ENCODE data around the gene INSC. TPM values are rescaled to one million over a fixed set of nuclear protein-coding genes. Genes with fewer than 3 reads are reported as not detected.

INSC gene
- total and polyA plus RNA-seq, 12 donors, result 0.11 to 1.4 (median 0.61) TPM; not detected in 4

GRCh38 chr11:15143855-15144254, 29.1 kb downstream of the INSC start:
- DNase-seq, result no peak
- intact Hi-C loops (cut with DNase I), result no loop called here
- H3K9me3 ChIP-seq (replicated peaks in 1 of 3), result no peaks in the 10 kb centered on the region
- TF ChIP-seq POLR2A (IDR thresholded peaks at IDR 0.05) (no peak), CTCF (IDR thresholded peaks at IDR 0.05) (no peak)
- H3K27me3 ChIP-seq, result no peaks in the 10 kb centered on the region
- H3K4me3 ChIP-seq, result no peak overlapping the region
- no peaks in the 10 kb centered on the region for H3K4me1 ChIP-seq (replicated peaks in 1 of 2)
- no peak overlapping the region for H3K27ac ChIP-seq
- H3K36me3 ChIP-seq (replicated peaks in 1 of 2), result no peaks in the 10 kb centered on the region

DNA sequence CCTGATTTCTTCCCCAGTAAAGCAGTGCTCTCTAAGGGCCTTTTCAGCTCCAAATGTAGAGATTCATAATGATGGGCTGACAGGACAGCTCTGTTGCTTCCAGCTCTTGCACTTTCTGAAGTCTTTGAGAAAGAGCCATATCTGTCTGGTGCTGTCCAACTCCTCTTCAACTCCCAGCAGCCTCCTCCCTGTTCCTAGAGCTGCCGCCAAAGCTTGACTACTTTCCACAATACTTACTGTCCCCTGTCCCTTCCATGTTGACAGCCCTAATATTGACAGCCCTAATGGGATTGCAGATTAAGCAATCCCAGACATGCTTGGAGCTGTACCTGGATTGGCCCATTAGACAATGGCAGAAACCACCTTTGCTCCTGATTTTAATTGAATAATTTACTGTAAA, 29.6 kb downstream of the INSC start:
- no peak for DNase-seq
- WGBS, 4 donors, result 65 to 91% (median 86%) methylated on average over 1 of the region's 1 CpG
- H3K27me3 ChIP-seq, result no peaks in the 10 kb centered on the region
- H3K4me1 ChIP-seq (replicated peaks in 1 of 2), result no peaks in the 10 kb centered on the region
- intact Hi-C loops (cut with DNase I), result no loop called here
- no peak for TF ChIP-seq POLR2A (IDR thresholded peaks at IDR 0.05)
- no peak for TF ChIP-seq CTCF (IDR thresholded peaks at IDR 0.05)
- H3K4me3 ChIP-seq, result no peak overlapping the region
- no peaks in the 10 kb centered on the region for H3K36me3 ChIP-seq (replicated peaks in 1 of 2)
- H3K27ac ChIP-seq, result no peak overlapping the region
- no peaks in the 10 kb centered on the region for H3K9me3 ChIP-seq (replicated peaks in 1 of 3)

DNA sequence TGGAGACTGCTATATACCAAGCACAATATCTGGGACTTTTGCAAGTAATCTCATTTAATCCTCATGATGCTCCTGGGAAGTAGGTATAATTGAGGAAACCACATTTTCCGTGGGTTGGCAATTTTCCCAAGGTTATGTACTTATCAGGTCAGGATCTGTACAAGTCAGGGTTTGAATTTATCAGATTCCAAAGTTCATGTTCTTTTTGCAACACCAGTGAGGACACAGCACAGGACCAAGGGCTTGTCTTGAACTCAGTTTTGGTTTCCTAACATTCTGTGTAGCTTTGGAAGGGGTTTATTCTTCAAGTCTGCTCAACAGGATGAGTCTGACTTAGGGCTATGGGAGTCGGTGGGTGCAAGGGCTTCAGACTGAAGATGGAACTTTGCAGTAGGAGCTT, 30.4 kb downstream of the INSC start:
- no peak overlapping the region for H3K27ac ChIP-seq
- H3K4me3 ChIP-seq, result no peak overlapping the region
- TF ChIP-seq POLR2A (IDR thresholded peaks at IDR 0.05) (no peak), CTCF (IDR thresholded peaks at IDR 0.05) (no peak)
- 32 to 51% (median 41%) methylated on average over 2 of the region's 2 CpGs for WGBS, 4 donors
- no peaks in the 10 kb centered on the region for H3K36me3 ChIP-seq (replicated peaks in 1 of 2)
- no peak for DNase-seq
- no peaks in the 10 kb centered on the region for H3K4me1 ChIP-seq (replicated peaks in 1 of 2)
- H3K27me3 ChIP-seq, result no peaks in the 10 kb centered on the region
- intact Hi-C loops (cut with DNase I), result no loop called here
- no peaks in the 10 kb centered on the region for H3K9me3 ChIP-seq (replicated peaks in 1 of 3)

- no peak for DNase-seq
- Histone ChIP-seq H3K4me3 (no peak overlapping the region), H3K27me3 (no peaks in the 10 kb centered on the region), H3K4me1 (replicated peaks in 1 of 2) (no peaks in the 10 kb centered on the region), H3K27ac (no peak overlapping the region), H3K9me3 (replicated peaks in 1 of 3) (no peaks in the 10 kb centered on the region), H3K36me3 (replicated peaks in 1 of 2) (no peaks in the 10 kb centered on the region)
- WGBS, 4 donors, result 45 to 71% (median 56%) methylated on average over 1 of the region's 1 CpG
- intact Hi-C loops (cut with DNase I), result no loop called here
- TF ChIP-seq POLR2A (IDR thresholded peaks at IDR 0.05) (no peak), CTCF (IDR thresholded peaks at IDR 0.05) (no peak)
These were observed 30.9 kb downstream of the INSC start for GRCh38 chr11:15145615-15146014.
